Hematopoietic multipotent progenitor cell treated with erythropoietin and hydrocortisone succinate and interleukin-3 and kit ligand, for 4 days (in vitro differentiated cells): ENCODE measurements around the gene SLC2A11.

Experiments used
- DNase-seq: peaks from one replicate; pipeline ENCODE4 v3.0.0-alpha.2; 2015

SLC2A11 gene

DNA sequence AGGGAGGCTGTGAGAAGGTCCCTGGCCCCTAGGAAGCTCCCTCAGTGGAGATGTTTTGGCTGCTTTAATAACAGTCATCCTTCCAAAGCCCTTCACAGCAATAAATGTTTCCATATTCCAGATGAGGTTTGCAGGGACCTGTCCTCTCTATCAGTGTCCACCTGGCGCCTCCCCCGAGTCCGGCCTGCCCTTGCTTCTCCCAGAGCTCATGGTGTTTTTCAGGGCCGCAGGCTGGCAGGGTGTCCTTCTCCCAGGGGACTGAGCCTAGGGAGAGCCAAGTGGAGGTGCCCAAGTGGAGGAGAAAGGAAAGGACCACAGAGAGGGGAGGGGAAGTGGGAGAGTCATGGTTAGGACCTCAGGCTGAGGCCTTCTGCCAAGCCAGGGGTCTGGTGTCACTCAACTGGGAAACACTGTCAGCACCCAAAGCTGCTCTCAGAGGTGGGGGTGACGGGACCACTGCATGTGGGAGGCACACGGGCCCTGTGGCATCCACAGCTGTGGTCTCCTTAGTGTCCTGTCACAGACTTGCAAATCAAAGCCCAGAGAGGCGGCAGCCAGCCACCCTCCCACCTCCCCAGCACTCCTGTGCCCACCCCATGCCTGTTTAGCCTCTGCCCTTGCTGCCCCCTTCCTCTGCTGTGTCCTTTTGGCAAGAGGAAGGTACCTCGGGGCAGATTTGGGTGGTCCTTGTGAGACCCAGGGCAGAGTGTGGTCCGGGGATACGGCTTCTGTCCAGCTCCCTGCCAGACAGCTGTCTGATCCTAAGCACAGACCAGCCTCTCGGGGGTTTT lies 25.3 kb upstream of the SLC2A11 start:
- no peak for DNase-seq

DNA sequence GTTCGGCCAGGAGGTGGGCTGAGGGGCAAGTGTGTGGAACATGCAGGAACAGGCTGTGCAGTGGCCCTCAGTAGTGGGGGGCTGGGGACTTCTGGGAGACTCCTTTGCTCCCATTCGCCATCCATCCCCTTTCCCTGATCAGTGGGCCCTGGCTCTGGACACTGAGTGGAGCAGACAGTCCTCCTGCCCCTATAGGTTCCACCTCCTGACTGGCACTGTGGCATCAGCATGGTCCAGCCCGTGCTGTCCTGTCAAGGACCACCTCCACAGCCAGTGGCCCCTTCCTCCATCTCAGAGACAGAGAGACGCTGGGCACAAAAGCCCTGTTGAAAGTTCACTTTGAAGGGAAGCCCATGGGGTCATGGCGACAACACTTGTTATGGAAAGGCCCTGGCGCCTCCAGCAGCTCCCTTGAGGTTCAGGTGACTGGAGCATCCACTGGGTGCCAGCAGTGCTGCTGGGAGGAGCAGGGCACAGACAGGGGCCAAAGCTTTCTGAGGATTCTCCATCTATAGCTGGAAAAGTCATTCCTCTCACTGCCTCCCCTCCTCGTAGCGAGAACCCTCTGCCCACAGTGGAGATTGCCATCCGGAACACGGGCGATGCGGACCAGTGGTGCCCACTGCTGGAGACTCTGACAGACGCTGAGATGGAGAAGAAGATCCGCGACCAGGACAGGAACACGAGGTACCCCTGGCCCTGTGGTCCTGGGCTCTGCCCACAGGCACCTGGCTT lies 24.5 kb upstream of the SLC2A11 start:
- DNase-seq: no peak

DNA sequence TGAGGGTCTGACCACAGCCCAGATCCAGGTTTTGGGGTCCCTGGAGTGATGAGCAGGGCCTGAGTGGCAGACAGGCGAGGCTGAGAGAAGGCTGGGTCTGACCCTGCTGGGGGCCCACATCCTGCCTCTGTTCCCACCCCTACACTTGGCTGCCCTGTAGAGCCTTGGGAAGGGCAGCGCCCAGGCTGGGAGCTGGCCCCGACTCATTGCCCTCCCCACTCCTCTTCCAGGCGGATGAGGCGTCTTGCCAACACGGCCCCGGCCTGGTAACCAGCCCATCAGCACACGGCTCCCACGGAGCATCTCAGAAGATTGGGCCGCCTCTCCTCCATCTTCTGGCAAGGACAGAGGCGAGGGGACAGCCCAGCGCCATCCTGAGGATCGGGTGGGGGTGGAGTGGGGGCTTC lies 23.8 kb upstream of the SLC2A11 start:
- DNase-seq: no peak

DNA sequence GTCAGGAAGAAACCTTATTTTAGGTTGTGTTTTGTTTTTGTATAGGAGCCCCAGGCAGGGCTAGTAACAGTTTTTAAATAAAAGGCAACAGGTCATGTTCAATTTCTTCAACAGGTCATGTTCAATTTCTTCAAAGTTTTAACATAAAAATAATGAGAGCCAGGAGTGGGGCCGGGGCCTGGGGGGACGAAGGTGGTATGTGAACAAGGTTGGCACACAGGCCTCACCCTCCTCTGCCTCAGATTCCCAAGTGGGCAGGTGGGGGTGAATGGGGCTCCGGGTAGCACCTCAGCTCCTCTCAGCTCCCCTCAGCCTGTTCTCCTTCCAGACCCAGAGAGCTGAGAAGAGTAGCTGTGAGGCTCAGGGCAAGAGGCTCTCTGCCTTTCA lies 23.3 kb upstream of the SLC2A11 start:
- DNase-seq: no peak

- DNase-seq: no peak
Observed at GRCh38 chr22:23834793-23835483, 22.7 kb upstream of the SLC2A11 start.

DNA sequence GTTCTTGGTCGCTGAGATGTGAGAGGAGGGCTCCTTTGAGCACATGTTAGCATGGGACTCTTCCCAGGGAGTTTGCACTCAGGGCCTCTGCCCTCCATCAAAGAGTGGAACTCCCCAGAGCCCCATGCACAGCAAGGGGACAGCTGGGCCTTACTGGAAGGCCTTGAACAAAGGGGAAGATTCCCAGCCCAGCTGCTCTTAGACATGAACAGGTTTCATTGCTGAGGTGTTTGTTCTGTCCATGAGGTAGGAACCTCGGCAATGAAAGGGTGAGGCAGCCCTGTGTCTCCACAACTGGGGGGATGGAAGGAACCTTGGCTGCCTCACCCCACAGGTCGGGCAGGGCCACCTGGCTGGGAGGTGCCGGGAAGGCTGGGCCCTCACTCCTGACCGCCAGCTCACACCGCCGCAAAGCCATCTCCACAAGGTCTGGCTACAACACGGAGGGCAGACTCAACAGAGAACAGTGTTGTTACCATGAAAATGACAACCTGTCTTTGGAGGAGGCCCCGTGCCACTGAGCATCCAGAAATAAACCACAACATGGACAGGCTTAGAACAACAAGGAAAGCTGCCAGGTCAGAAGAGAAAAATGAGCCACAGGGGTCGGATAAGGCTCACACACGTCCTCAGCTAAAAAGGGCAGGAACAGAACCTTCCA lies 22.1 kb upstream of the SLC2A11 start:
- no peak for DNase-seq

- no peak for DNase-seq
Observed at GRCh38 chr22:23836281-23836680, 21.4 kb upstream of the SLC2A11 start.

DNA sequence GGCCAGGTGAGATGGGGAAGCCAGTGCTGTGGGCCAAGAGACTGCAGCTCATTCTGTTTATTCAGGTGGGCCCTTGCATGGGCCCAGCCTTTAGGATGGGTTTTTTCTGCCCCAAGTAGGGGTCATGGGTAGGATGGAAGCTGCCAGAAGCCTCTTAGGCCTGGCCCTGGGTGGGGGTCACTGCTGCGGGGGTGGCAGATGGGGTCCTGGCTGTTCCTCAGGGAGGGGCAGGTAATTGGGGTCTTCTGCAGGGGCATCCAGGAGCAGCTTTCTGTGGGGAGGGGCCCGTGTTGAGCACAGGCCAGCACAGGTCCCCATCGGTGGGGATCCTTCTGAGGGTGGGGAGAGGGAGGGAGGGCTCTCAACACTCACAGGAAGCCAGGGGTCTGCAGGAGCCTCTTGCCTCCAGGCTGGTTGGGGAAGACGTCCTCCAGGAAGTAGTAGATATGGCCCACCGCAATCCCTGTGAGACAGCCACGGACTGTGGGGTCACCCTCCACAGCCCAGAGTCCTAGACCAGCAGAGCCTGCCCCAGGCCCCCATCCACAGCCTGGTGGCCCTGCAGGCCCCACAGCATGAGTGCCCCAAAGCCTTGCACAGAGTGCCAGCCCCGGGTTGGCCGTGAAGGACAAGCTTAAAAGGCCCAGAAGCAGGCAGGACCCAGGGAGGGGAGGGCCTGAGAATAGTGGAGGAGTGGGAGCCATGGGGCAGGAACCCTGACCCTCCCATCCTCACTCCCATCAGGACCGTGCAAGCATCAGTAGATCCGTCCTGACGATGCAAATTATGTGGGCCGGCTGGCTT lies 20.8 kb upstream of the SLC2A11 start:
- no peak for DNase-seq

DNA sequence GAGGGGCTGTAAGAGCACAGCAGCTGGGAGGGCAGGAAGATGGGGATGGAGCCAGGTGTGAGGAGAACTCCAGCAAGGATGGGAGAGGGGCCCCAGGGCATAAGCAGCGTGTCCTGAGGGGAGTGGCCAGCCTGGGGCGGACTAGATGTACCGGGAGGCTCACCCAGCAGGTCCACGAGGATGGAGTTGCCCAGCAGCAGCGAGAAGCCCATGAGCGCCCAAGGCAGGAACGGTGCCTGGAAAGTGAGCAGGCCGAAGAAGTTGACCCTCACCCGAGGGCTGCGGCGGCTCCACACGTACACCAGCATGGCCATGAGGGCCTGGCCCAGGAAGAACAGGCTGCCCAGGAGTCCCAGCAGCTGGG lies 20.2 kb upstream of the SLC2A11 start:
- no peak for DNase-seq

GRCh38 chr22:23837911-23838680 lies 19.6 kb upstream of the SLC2A11 start:
- DNase-seq: peak; percentile 69

GRCh38 chr22:23838681-23839468 lies 18.8 kb upstream of the SLC2A11 start, which contains the start of gene DERL3:
TSS of gene DERL3 (minus strand) at chr22:23839006. CDS start at chr22:23838987, 19 bp downstream.
- peak; percentile 100 for DNase-seq

DNA sequence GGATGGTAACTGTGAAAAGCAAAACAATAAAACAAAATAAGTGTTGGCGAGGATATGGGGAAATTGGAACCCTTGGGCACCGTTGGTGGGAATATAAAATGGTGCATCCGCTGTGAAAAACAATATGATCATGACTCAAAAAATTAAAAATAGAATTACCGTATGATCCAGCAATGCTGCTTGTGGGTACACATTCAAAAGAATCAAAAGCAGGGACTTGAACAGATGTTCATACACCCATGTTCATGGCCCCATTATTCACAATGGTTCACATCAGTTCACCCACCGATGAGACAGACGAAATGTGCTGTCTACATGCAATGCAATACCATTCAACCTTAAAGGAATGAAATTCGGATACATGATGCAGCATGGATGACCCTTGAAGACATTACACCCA lies 17.6 kb upstream of the SLC2A11 start:
- DNase-seq: no peak

GRCh38 chr22:23841292-23841691 lies 16.4 kb upstream of the SLC2A11 start:
- DNase-seq: no peak

- no peak for DNase-seq
Observed at GRCh38 chr22:23841736-23842445, 15.8 kb upstream of the SLC2A11 start.

- DNase-seq: no peak
Observed at GRCh38 chr22:23842599-23842998, 15.1 kb upstream of the SLC2A11 start.

GRCh38 chr22:23844739-23845202 lies 12.9 kb upstream of the SLC2A11 start:
- no peak for DNase-seq

DNA sequence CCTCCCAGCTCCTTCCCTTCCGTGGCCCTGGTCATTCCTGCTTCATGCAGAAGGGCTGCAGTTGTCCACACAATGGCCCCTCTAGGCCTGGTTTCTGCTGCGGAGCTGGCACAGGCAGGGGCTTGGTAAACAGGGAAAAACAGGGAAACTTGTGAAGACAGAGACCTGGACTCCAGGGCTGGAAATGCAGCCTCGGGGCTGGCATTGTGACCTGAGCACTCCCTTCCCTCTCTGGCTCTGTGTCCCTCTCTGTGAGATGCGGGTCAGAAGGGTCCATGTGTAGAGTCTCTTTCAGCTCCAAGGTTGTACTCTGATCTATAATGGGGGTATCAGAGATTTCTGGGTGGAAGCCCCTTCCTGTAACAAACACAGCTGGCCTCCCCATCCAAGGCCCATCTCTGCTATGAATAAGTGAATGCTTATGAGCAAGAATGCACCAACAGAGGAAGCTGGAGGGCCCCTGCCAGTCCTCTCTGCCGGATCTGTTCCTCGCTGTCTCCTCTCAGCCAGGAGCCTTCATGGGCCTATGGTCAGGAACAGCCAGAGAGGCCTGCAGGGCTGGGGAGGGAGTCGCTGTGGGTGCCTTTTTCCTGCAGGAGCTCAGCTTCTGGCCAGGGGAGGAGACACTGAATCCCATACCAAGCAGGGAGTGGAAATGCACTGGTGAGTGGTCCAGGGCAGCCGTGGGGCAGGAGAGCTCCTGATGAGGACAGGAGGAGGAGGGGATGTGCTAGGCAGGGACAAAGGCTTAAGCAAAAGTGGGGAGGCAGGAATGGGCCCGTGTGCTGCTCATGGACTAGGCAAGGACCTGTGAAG lies 12.2 kb upstream of the SLC2A11 start:
- DNase-seq: no peak

- no peak for DNase-seq
Observed at GRCh38 chr22:23846081-23846469, 11.6 kb upstream of the SLC2A11 start.

DNA sequence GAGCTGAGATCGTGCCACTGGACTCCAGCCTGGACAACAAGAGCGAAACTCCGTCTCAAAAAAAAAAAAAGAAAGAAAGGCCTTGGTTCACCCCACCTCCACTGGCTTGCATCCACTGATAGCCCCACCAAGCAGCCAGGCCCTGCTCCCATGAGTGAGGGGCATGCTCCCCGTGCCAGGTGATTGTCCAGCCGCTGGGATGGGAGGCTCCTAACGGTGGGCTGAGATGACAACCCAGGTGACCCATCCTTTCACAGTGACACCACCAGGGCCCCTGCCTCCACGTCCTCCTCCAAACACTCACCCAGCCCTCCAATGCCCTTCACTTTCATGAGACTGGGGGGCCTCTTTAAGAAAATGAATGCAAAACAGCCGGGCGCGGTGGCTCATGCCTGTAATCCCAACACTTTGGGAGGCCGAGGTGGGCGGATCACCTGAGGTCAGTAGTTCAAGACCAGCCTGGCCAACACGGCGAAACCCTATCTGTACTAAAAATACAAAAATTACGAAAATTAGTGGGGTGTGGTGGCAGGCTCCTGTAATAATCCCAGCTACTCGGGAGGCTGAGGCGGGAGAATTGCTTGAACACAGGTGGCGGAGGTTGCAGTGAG lies 10.3 kb upstream of the SLC2A11 start:
- no peak for DNase-seq
